ENCODE data around the gene ASMT. TPM values are rescaled to one million over a fixed set of nuclear protein-coding genes. Genes with fewer than 3 reads are reported as not detected.
A peak's percentile ranks its signal among the peaks of the same experiment; 100 is the strongest.

Gene ASMT
- polyA plus RNA-seq, 1 of the 3 experiments (the other 2 are of a cell fraction): 0.26 TPM

- Histone ChIP-seq H3K4me3 (ENCODE audit: low read depth in 2 of 2, low read length in 1 of 2) (no peak overlapping the region), H3K27me3 (ENCODE audit: insufficient read depth) (no peaks in the 10 kb centered on the region), H3K36me3 (replicated peaks in 1 of 2; ENCODE audit: control insufficient read depth in 1 of 2, insufficient read depth in 2 of 2, low read length in 1 of 2) (no peaks in the 10 kb centered on the region), H3F3A (replicated peaks; ENCODE audit: insufficient read depth) (peaks cover 8% of the 10 kb centered on the region), H4K20me1 (ENCODE audit: insufficient read depth) (no peaks in the 10 kb centered on the region), H3K9me3 (no peaks in the 10 kb centered on the region), H3K4me2 (no peak overlapping the region), H2AFZ (ENCODE audit: low read depth) (no peak overlapping the region), H3K9me2 (no peaks in the 10 kb centered on the region), H3K27ac (ENCODE audit: low read depth in 2 of 2, low read length in 1 of 2) (no peak overlapping the region), H3K9ac (no peak overlapping the region), H3K79me2 (ENCODE audit: insufficient read depth) (no peaks in the 10 kb centered on the region), H3K4me1 (ENCODE audit: control insufficient read depth in 1 of 2, insufficient read depth in 2 of 2, low read depth in 1 of 2, low read length in 1 of 2) (no peaks in the 10 kb centered on the region)
- DNase-seq: no peak
- POLR2A ChIA-PET: no interaction called here
- WGBS (ENCODE audit: low lambda C conversion rate): 29% methylated on average over 8 of the region's 8 CpGs
- CTCF ChIA-PET: no interaction called here
- no peak for TF ChIP-seq NRF1 (IDR thresholded peaks at IDR 0.05; ENCODE audit: low read depth, low read length)
- no peak for TF ChIP-seq RCOR1 (IDR thresholded peaks at IDR 0.05; ENCODE audit: low read length)
- TF ChIP-seq, protein P1, sequence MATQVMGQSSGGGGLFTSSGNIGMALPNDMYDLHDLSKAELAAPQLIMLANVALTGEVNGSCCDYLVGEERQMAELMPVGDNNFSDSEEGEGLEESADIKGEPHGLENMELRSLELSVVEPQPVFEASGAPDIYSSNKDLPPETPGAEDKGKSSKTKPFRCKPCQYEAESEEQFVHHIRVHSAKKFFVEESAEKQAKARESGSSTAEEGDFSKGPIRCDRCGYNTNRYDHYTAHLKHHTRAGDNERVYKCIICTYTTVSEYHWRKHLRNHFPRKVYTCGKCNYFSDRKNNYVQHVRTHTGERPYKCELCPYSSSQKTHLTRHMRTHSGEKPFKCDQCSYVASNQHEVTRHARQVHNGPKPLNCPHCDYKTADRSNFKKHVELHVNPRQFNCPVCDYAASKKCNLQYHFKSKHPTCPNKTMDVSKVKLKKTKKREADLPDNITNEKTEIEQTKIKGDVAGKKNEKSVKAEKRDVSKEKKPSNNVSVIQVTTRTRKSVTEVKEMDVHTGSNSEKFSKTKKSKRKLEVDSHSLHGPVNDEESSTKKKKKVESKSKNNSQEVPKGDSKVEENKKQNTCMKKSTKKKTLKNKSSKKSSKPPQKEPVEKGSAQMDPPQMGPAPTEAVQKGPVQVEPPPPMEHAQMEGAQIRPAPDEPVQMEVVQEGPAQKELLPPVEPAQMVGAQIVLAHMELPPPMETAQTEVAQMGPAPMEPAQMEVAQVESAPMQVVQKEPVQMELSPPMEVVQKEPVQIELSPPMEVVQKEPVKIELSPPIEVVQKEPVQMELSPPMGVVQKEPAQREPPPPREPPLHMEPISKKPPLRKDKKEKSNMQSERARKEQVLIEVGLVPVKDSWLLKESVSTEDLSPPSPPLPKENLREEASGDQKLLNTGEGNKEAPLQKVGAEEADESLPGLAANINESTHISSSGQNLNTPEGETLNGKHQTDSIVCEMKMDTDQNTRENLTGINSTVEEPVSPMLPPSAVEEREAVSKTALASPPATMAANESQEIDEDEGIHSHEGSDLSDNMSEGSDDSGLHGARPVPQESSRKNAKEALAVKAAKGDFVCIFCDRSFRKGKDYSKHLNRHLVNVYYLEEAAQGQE (IDR thresholded peaks at IDR 0.05; ENCODE audit: low read depth, low read length): no peak
- TF ChIP-seq USF2 (IDR thresholded peaks at IDR 0.05; ENCODE audit: borderline replicate concordance, low read depth, low read length): no peak
These were observed 30.4 kb upstream of the ASMT start for GRCh38 chrX:1584237-1585011.

- Histone ChIP-seq H3K79me2 (ENCODE audit: insufficient read depth) (peaks cover 4% of the 10 kb centered on the region), H3F3A (replicated peaks; ENCODE audit: insufficient read depth) (peaks cover 5% of the 10 kb centered on the region), H3K9me2 (no peaks in the 10 kb centered on the region), H3K27ac (ENCODE audit: low read depth in 2 of 2, low read length in 1 of 2) (no peak overlapping the region), H3K36me3 (replicated peaks in 1 of 2; ENCODE audit: control insufficient read depth in 1 of 2, insufficient read depth in 2 of 2, low read length in 1 of 2) (no peaks in the 10 kb centered on the region), H3K4me3 (ENCODE audit: low read depth in 2 of 2, low read length in 1 of 2) (no peak overlapping the region), H3K9me3 (no peaks in the 10 kb centered on the region), H4K20me1 (ENCODE audit: insufficient read depth) (no peaks in the 10 kb centered on the region; the same call in 1 of the 2 replicates), H3K4me1 (ENCODE audit: control insufficient read depth in 1 of 2, insufficient read depth in 2 of 2, low read depth in 1 of 2, low read length in 1 of 2) (no peaks in the 10 kb centered on the region), H3K4me2 (no peak overlapping the region), H3K9ac (no peak overlapping the region), H2AFZ (ENCODE audit: low read depth) (0 out of 2 replicates have a peak overlapping the region, but pooled peaks have one; percentile 35), H3K27me3 (ENCODE audit: insufficient read depth) (no peaks in the 10 kb centered on the region)
- CTCF ChIA-PET: no interaction called here
- DNase-seq: no peak
- 10% methylated on average over 5 of the region's 5 CpGs for whole genome bisulfite sequencing (ENCODE audit: low lambda C conversion rate)
- POLR2A ChIA-PET: no interaction called here
- TF ChIP-seq ZBTB33 (IDR thresholded peaks at IDR 0.05; ENCODE audit: borderline replicate concordance, low read depth): no peak
- no peak for TF ChIP-seq POLR2AphosphoS5 (IDR thresholded peaks at IDR 0.05; ENCODE audit: low read depth, low read length)
- TF ChIP-seq CHD2 (IDR thresholded peaks at IDR 0.05; ENCODE audit: low read length, partially characterized antibody): no peak
- no peak for TF ChIP-seq GABPA (IDR thresholded peaks at IDR 0.05; ENCODE audit: low read depth)
- no peak for TF ChIP-seq NFIC (IDR thresholded peaks at IDR 0.05; ENCODE audit: borderline replicate concordance)
- TF ChIP-seq EP300 (IDR thresholded peaks at IDR 0.05; ENCODE audit: borderline replicate concordance in 1 of 2, low read depth in 1 of 2, low read length in 1 of 2): no peak
- no peak for TF ChIP-seq FOXM1 (IDR thresholded peaks at IDR 0.05; ENCODE audit: low read depth)
- TF ChIP-seq RCOR1 (IDR thresholded peaks at IDR 0.05; ENCODE audit: low read length): no peak
- no peak for TF ChIP-seq SIN3A (IDR thresholded peaks at IDR 0.05; ENCODE audit: borderline replicate concordance, low read depth, low read length)
- TF ChIP-seq TAF1 (IDR thresholded peaks at IDR 0.05; ENCODE audit: borderline replicate concordance, low read depth, low read length): no peak
- TF ChIP-seq, protein P1 (IDR thresholded peaks at IDR 0.05; ENCODE audit: low read depth, low read length): no peak
These were observed 27.7 kb upstream of the ASMT start for GRCh38 chrX:1587161-1587560.

All from SK-N-SH (cell line).